ENCODE data around the gene PPP1R2C.

Gene PPP1R2C

DNA sequence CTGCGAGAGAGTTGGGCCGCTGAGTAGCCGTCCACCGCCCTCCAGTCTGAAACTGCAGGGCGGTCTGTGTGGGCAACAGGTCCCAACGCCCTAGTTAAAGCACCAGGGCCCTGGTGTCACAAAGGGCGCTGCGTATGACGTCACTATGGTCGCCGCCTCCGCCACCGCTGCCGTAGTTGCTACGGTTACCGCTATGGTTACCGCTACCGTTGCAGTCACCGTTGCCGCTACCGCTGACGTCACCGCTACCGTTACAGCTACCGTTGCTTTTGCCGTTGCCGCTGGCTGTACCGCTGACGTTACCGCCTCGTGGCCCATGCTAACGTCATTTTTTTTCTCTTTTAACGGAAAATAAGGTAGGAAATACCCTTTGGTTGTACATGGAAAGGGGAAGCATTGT lies at the start of gene PPP1R2C:
Gene PPP1R2C, minus strand, starts transcription at position 68 of the 400 bp plus-strand sequence. CDS start 84 bp downstream, outside the sequence.
- FAIRE-seq: no peak
- no peak for DNase-seq (ENCODE audit: low spot score)

DNA sequence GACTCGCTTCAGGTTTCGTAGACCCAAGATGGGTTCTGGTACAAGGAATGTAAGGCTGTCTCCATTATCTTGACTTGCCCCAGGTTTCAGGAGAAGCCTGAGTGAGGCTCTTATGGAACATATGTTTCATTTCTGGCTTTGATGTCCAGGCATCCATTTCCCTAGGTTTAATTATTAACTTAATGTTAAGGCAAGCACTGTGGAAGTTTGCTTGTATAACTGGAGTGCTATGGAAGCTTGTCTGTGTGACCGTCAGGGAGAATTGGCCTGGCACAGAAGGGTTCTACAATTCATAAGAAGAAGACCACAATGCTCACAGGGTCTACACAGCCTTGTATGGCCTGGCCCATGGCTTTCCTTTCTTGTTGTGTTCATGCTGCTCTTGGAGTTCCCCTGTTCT lies 47.2 kb upstream of the PPP1R2C start:
- DNase-seq (ENCODE audit: low spot score) (no peak), FAIRE-seq (no peak)

DNA sequence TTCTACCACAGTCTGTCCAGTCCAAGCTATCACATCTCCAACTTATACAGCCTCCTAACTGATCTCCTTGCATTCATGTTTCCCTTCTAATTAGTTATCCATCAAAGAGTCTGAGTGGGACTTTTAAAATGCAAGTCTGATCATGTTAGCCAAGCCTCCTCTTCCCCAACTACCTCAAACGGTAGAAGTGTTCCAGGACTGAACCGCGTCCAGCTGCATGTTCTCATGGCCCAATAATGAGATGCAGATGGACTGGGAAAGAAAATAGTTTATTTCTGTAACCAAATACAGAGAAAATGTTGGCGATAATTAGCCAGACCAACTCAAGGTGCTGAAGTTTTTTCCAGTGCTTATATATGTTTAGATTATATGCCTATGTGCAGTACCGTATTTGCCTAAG lies 46.6 kb upstream of the PPP1R2C start:
- FAIRE-seq: no peak
- no peak for DNase-seq (ENCODE audit: low spot score)

DNA sequence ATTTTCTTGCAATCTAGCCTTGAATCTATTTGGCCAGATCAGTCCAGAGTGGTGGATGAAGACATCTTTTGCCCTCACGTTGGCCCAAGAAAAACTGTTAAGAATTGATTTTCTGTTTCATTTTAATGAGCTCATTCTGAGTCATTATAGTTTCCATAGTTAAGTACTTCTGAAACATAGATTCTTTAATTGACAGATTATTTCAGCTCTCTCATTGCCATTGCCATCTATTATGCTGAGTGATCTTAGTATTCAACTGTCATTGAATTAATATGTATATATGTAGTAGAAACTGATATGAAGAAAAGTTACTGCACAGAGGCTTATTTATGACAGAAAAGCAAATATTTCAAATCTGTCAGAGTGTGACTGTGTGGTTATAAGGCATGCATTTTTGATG lies 45.5 kb upstream of the PPP1R2C start:
- FAIRE-seq (no peak), DNase-seq (ENCODE audit: low spot score) (no peak)

DNA sequence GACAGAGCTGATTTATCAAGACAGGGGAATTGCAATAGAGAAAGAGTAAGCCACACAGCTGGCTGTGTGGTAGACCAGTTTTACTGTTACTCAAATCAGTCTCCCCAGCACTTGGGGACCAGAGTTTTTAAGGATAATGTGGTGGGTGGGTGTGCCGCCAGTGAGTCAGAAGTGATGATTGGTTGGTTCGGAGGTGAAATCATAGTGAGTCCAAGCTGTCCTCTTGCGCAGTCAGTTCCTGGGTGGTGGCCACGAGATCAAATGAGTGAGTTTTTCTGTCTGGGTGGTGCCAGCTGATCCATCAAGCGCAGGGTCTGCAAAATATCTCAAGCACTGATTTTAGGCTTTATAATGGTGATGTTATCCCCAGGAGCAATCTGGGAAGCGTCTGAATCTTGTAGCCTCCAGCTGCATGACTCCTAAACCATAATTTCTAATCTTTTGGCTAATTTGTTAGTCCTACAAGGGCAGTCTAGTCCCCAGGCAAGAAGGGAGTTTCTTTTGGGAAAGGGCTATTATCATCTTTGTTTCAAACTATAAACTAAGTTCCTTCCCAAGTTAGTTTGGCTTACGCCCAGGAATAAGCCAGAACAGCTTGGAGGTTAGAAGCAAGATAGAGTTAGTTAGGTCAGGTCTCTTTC lies 44.0 kb upstream of the PPP1R2C start:
- no peak for DNase-seq (ENCODE audit: low spot score)
- FAIRE-seq: no peak

DNA sequence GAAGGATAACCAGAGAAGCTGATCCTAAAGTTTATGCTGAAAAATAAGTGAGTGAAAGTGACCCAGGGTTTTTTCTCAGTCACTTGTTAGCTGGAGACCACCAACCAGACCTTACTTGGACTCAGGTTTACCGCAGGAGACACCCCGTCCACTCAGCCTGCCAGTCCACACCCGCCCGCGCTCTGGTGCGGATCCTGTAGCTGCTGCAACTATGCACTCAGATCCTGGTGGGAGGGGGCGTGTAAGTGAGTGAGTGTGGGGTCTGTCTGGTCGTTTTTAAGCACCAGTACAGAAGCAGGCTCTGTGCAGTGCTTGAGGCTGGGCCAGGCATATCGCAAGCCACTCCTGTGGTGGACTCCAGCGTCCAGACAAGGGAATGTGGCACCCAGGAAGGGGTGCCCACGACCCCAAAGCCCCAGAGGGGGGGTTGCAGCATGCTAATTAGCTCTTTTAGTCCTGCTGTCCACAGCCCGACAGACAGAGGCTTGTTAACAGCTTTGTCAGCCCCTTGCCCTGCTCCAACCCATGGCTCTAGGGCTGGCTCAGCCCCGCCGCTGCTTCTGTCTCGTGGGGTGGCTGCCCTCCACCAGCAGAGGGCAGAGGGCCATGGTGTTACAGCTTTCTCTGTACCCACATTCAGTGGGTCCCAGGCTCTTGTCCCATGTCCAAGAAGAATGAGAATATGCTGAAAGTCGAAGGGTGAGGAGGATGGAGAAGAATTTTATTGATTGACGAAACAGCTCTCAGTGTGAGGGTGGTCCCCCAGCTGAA lies 40.4 kb upstream of the PPP1R2C start:
- DNase-seq (ENCODE audit: low spot score) (no peak), FAIRE-seq (no peak)

DNA sequence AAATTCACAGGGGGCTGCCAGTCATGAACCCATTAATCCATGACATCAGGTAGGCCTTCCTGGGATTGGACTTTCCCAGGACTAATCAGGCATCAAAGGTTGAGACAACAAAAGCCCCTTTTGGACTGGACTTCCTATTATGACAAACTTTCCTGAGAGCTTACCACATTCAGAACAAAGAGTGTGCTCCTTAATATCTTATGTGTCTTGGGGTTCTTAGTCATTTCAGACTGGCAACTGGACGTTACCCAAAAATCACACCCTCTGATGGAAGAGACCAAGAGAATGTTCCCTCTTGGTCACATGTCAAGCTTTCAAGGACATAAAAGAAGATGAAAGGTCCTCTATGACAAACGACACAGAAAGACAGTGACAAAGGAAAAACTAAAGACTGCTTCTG lies 31.6 kb upstream of the PPP1R2C start:
- DNase-seq (ENCODE audit: low spot score) (no peak), FAIRE-seq (no peak)

DNA sequence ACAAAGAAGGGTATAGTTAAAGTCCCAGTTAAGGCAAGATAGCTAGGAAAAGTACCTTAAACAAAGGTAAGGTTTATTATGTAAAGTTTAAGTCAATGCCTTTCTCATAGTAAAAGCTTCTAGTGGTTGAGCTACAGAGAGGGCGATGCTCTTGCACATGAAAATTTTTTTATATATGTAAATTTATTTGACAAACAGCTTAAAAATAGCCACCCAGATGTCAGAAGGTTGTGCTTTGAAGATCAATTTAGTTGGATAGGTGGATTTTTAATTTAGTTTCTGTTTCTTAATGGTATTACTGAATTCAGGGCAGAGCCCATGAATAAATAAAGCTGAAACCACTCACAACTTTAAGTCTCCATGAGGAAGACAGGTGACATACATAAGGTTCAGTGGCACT lies 29.4 kb upstream of the PPP1R2C start:
- FAIRE-seq (no peak), DNase-seq (ENCODE audit: low spot score) (no peak)

DNA sequence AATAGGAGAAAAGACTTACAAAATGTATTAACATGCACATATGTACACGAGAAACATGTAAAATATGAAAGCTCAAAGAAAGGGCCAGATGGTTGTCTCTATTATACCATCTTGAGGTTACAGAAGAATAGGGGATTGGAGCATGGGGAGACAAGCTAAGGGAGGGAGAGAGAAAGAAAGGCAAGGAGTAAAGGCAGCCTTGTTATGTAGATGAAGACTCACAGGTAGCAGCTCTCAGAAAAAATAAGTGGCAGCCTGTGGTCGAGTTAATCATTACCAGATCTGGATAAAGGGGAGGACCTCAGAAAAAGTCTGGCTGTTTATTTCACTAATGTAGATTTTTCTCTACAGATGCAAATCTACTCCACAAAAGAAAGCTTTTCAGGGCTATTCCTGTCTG lies 26.6 kb upstream of the PPP1R2C start:
- FAIRE-seq: no peak
- DNase-seq (ENCODE audit: low spot score): no peak

DNA sequence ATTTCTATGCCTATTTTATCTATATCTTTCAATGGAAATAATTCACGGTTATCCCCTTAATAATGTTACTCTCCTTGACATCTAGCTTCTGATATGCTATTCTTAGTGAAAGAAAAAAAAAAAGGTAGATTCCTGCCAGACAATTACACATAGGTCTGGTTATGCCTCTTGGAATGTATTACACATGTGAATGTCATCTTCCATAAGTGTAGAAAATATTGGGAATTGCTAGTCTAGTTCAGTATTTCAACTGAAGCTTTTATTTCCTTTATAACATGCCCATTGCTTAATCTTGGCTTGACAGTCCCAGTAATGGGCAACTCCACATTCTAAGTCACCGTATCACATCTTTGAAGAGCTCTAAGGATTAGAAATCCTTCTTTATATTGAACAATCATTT lies 25.4 kb upstream of the PPP1R2C start:
- no peak for FAIRE-seq
- peak; percentile 6 for DNase-seq (ENCODE audit: low spot score)

DNA sequence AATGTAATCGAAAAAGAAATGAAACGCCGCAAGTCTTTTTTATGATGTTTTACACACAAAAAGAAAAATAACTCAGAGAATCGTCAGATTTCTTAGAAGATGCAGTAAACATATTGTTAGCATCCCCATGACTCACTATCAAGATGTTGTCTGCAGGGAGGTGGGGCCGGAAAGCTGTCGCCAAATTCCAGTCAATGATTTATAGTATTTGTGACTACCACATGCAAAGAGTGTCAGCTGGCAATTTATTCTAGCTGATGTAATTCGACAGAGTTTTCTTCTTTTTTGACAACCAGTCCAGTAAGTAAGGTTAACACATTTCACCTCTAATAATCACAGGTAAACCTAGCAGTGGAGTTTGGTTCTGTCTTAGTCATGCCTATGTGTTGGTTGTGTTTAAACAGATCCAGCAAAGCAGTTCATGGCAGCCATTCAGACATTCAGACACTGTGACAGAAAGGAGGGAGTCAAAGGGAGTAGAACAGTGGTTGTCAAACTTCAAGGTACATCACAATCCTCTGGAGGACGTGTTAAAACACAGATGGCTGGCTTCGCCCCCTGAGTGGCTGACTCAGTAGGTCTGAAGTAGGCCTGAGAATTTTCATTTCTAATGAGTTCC lies 19.8 kb upstream of the PPP1R2C start:
- no peak for FAIRE-seq
- DNase-seq (ENCODE audit: low spot score): peak; percentile 60

DNA sequence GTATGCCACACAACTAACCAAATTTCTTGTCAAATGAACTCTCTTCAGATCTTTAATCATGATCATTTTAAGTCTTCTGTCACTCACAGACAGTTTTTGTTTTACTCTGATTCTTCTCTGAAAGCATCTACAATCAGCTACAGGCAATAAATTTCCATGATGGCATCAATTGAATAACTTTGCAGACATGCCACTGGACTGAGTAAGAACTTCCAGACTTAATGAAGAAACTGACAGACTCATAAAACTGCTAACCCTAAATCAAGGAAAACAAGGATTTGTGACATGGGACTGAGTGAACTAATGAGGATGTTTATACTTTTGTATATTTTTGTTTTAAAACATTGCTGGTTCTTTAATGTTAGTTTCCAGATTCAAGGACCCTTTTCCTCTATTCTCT lies 5.5 kb upstream of the PPP1R2C start:
- DNase-seq (ENCODE audit: low spot score) (no peak), FAIRE-seq (no peak)

DNA sequence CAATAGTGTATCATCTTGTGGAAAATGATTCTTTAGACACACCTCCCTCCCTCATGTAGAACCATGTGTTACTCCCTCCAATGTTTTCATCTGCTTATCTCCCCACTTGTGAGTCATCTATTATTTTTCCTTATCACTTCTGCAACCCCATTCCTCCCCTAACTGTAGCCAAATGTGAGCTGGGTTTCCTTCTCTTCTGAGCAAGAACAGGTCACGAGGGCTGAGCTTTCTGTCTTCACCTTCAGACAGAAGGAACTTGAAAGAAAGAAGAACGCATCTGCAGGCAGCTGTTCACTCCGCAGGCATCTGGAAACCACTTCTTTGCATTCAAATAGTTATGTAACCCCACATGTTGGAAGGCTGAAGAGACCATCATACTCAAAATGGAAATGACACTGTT lies 1.8 kb downstream of the PPP1R2C start:
- DNase-seq (ENCODE audit: low spot score) (no peak), FAIRE-seq (no peak)

DNA sequence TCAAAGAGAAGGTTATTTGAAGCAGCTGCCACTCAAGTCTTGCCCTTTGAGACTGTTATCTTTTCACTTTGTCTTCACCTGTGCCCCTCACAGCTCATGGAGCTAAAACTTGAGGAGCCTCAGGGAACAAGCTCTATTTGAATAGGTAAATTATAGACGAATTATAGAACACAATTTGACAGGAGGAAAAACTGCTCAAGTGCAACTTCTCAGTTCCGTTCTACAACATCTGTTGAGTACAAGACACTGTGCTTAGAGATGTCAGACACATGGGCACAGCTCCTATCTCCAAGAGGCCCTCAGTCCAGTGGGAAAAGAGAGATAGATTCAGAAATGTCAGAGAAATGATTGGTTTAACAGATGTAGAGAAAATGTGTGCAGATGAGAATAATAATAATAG lies 5.1 kb downstream of the PPP1R2C start:
- no peak for FAIRE-seq
- DNase-seq (ENCODE audit: low spot score): no peak

DNA sequence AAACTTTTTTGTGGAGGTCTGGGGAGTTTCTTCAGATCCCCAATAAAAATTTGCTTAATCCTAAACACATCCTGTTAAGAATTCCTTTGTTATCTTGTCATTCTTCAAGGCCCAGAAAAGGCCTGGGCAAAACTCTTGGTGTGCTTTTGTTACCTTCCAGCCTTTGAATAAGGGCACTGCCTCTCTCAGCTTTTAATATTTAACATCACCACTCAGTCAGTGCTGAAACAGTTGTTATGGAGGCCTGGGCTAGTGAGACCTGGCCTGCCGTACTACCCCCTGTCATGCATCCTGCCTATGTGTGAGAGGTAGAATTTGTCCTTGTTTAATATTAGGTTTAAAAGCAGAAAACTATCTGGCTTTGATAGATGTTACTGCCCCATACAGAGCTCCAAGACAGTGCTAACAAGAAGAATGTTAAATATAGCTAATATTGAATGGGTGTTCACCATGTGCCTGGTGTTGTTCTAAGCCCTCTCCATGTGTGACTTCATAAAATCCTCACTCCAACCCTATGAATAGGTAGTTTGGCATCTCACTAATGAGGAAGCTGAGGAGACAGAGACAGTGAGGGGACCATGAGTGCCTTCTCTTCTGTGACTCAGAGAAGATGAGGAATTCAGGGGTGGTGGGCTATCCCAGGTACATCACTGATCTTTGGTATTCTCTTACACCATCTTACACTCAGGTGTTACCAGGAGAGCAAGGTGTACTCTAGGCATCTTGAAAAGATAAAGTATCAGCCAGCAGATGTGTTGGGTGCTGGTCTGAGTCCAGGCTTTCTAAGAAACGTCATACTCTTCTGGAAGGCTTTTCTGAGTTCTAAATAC lies 6.2 kb downstream of the PPP1R2C start:
- no peak for FAIRE-seq
- no peak for DNase-seq (ENCODE audit: low spot score)

DNA sequence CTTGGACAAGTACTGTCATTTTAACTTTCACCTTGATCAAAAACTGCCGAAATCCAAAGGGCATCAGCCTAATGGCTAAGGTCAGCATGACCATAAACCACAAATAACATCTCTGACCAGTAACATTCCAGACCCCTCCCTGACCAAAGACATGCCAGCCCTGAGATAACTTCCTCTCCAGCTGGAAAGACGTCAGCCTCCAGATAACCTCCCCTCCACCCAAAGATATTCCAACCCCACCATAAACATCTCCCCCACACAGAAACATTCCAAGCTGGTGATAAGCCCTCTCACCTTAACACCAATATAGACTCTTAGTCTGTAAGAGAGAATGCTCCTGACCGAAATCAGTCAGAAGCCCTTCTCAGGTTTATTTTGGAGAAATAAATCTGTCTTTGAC lies 7.4 kb downstream of the PPP1R2C start:
- FAIRE-seq: no peak

DNA sequence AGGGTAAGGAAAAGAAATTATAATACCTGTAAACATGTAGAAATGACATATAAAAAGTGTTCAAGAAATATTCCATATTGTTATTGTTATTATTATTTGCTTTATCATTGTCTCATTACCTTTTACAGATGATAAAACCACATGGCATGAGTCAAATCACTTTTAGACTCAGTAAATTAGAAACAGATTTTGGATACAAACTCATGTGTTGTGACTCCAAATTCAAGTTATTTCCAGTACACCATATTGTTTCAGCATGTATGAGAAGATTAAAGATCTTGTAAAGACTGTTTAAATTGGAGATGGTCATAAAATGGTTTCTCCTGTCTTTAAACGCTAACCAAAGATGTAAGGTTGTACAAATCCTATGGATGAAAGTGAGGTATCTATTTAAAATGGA lies 18.1 kb downstream of the PPP1R2C start:
- no peak for FAIRE-seq
- no peak for DNase-seq (ENCODE audit: low spot score)

More for the DNA sequence above, 7.4 kb downstream of the PPP1R2C start:
- DNase-seq (ENCODE audit: low spot score): peak; percentile 4

DNA sequence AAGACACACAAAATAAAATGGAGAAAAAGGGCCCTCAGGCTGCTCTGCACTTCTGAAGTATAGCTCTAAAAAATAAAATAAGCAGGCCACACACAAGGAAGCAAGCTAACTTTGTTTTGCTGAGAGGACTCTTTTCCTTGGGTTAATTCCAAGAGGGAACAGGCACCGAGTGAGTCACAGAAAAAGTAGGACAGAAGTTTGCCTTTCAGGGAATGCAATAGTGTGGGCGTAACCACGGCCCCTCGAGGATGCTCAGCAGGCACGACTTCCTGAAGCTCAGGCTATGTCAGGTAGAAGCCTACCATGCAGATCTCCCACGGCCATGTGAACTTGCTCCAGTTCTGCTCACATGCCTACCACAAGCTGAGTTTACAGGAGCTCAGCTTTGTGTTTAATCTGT lies 22.1 kb downstream of the PPP1R2C start:
- DNase-seq (ENCODE audit: low spot score) (peak; percentile 58), FAIRE-seq (no peak)

DNA sequence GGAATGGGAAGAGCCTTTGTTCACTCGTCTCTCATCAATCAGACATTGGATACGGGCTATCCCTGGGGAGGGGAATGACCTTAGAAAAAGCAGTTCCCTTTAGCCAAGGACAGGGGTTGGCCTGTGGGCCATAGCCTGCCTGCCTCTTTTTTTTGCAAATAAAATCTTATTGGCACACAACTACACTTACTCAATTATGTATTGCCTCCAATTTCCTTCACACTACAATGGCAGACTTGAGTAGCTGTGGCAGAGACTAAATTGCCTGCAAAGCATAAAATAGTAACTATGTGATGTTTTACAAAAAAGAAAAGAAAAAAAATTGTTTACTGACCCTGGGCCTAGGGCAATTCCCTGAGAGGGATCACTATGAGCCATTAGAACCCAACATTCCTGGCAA lies 23.4 kb downstream of the PPP1R2C start:
- no peak for FAIRE-seq
- DNase-seq (ENCODE audit: low spot score): no peak

DNA sequence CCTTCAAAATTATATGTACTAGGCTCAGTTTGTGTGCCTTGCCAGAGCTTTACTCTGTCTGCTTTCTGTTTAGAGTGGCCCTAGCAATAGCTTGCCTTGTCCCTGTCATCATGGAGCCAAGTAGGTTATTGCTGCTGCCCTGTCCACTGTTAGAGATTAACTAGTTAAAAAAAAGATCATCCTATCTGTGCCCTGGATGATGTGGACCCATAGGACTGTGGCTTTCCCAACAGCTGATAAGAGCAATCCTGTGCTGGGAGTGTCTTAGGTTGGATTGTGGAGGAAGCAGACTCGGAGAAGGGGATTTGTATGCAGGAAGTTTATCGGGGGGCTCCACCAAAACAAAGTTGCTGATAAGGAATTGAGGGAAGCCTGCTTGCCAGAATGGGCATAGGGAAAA lies 23.8 kb downstream of the PPP1R2C start:
- no peak for DNase-seq (ENCODE audit: low spot score)
- no peak for FAIRE-seq

DNA sequence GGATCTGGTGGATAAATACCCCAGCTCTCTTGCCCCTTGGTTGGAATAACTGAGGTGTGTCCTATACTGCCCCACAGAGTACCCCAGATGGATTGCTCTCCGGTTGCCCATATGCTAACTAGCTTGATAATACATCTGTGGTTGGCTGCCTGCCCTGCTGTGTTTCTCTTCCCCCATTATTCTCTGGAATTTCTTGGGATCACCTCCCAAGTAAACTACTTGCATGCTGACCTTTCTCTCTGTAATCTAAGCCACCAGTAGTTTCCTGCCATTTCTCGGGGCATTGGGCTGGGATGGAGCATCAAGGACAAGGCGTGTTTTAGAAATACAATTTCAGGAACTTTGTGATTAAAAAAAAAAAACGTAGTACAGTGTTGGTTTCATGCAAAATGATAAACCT lies 25.2 kb downstream of the PPP1R2C start:
- no peak for FAIRE-seq
- no peak for DNase-seq (ENCODE audit: low spot score)

DNA sequence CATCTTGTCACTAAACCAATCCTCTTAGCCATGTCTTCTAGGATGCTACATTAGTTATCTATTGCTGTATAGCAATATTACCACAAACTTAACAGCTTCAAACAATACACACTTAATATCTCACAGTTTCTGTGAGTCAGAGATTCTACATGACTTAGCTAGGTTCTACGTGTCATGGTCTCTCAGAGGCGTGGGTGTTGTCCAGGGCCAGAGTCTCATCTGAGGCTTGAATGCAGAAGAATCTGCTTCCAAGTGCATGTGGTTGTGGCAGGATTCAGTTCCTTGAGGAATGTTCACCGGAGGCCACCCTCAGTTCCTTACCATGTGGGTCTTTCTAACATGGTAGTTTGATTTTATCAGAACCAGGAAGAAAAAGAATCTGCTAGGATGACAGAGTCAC lies 26.4 kb downstream of the PPP1R2C start:
- FAIRE-seq (no peak), DNase-seq (ENCODE audit: low spot score) (no peak)

Data from urothelium cell line (cell line).